Panc1 (cell line): ENCODE data around the gene NOL9. TPM values are rescaled to one million over a fixed set of nuclear protein-coding genes. Genes with fewer than 3 reads are reported as not detected.

Experiments
- ATAC-seq: fragments of 200-7000 bp; cut with Tn5 transposase; 2 replicates; pipeline ENCODE4 v1.9.1; 2020; ENCODE audit warnings: mild to moderate bottlenecking, moderate library complexity
- BruUV-seq: library from RNA; stranded (reverse); fragments of 400-500 nt; replicated peaks from 2 replicates; lab custom pipeline; 2021; lab: Mats Ljungman, UMichigan
- CTCF ChIA-PET: fragments of 300-600 bp; sonication (Branson Sonifier 250); formaldehyde crosslinking; loops from one replicate; lab custom pipeline; 2022; ENCODE audit warnings: antibody characterized with exemption; lab: Charles Lee
- POLR2A ChIA-PET: fragments of 300-600 bp; sonication (Branson Sonifier 250); formaldehyde crosslinking; loops from one replicate; lab custom pipeline; 2022; ENCODE audit warnings: antibody characterized with exemption; lab: Charles Lee
- DNase-seq: peaks from one replicate; pipeline ENCODE4 v3.0.0-alpha.2; 2010; ENCODE audit warnings: low read depth, low spot score
- H3K27ac ChIP-seq: 2 replicates; pipeline ENCODE4 v1.5.1; 2011; ENCODE audit warnings: mild to moderate bottlenecking, low read length, inconsistent platforms
- H3K27me3 ChIP-seq: fragments of 200-500 bp; sonication (Bioruptor generic); 2 replicates; pipeline ENCODE4 v1.6.0; 2014; ENCODE audit warnings: low read length, inconsistent platforms; ENCODE audit not compliant: control insufficient read depth, insufficient read depth
- H3K36me3 ChIP-seq: fragments of 200-500 bp; sonication (Bioruptor generic); 2 replicates; pipeline ENCODE4 v1.5.1; 2014; ENCODE audit warnings: inconsistent platforms, mild to moderate bottlenecking, low read length, moderate library complexity; ENCODE audit not compliant: control insufficient read depth, insufficient read depth
- H3K4me1 ChIP-seq: 2 replicates; pipeline ENCODE4 v1.5.1; 2011; ENCODE audit warnings: inconsistent platforms, mild to moderate bottlenecking, low read length, moderate library complexity; ENCODE audit not compliant: control insufficient read depth, insufficient read depth
- H3K4me3 ChIP-seq, 2 experiments: 2 replicates each; pipeline ENCODE4 v1.5.1; 2011 to 2012; ENCODE audit warnings: low read depth in 2 of 2, low read length in 2 of 2, mild to moderate bottlenecking in 2 of 2, inconsistent platforms in 1 of 2, moderate library complexity in 1 of 2
- H3K9me3 ChIP-seq: fragments of 200-500 bp; sonication (Bioruptor generic); 2 replicates; pipeline ENCODE4 v1.5.1; 2014; ENCODE audit warnings: low read depth, mild to moderate bottlenecking, inconsistent platforms, low read length, moderate library complexity; ENCODE audit not compliant: control insufficient read depth, insufficient read depth
- POLR2AphosphoS5 ChIP-seq: IDR thresholded peaks from 2 replicates; pipeline ENCODE4 v1.6.1; 2012; ENCODE audit warnings: mild to moderate bottlenecking, low read depth, low read length, moderate library complexity
- SIN3A ChIP-seq: IDR thresholded peaks from 2 replicates; pipeline ENCODE4 v1.6.1; 2012; ENCODE audit warnings: low read depth, mild to moderate bottlenecking, low read length, moderate library complexity, borderline replicate concordance; ENCODE audit not compliant: insufficient read depth
- TCF7L2 ChIP-seq: IDR thresholded peaks from 2 replicates; pipeline ENCODE4 v1.6.1; 2011; ENCODE audit warnings: mild to moderate bottlenecking, low read depth, low read length, inconsistent platforms
- in situ Hi-C: cut with HindIII; loops from 2 replicates; pipeline ENCODE4 v1.10.0; 2016; ENCODE audit warnings: low sequenced_read_pairs, low pct_unique_long_range_greater_than_20kb
- intact Hi-C: fragments of 100-400 bp; cut with micrococcal nuclease; formaldehyde crosslinking; loops from one replicate; pipeline ENCODE4 v1.10.0; 2022; ENCODE audit not compliant: unreplicated experiment
- total RNA-seq: library from RNA; stranded (reverse); gene quantifications from one replicate; pipeline ENCODE4 v1.2.1, GENCODE V29; 2021; ENCODE audit not compliant: unreplicated experiment
- TF ChIP-seq, protein P1 (sequence below): fragments of 450-650 bp; IDR thresholded peaks from 2 replicates; pipeline ENCODE4 v1.5.1; 2017; ENCODE audit warnings: mild to moderate bottlenecking
- TF ChIP-seq, protein P2 (sequence below), 2 experiments: IDR thresholded peaks; 2 replicates each; pipeline ENCODE4 v1.6.1; 2011 to 2012; ENCODE audit warnings: low read depth in 2 of 2, control low read depth in 1 of 2, low read length in 1 of 2, mild to moderate bottlenecking in 1 of 2, moderate library complexity in 1 of 2; ENCODE audit not compliant: insufficient read depth in 1 of 2

Gene NOL9
- total RNA-seq, 1 experiment from 2014 or later: 46.4 TPM

DNA sequence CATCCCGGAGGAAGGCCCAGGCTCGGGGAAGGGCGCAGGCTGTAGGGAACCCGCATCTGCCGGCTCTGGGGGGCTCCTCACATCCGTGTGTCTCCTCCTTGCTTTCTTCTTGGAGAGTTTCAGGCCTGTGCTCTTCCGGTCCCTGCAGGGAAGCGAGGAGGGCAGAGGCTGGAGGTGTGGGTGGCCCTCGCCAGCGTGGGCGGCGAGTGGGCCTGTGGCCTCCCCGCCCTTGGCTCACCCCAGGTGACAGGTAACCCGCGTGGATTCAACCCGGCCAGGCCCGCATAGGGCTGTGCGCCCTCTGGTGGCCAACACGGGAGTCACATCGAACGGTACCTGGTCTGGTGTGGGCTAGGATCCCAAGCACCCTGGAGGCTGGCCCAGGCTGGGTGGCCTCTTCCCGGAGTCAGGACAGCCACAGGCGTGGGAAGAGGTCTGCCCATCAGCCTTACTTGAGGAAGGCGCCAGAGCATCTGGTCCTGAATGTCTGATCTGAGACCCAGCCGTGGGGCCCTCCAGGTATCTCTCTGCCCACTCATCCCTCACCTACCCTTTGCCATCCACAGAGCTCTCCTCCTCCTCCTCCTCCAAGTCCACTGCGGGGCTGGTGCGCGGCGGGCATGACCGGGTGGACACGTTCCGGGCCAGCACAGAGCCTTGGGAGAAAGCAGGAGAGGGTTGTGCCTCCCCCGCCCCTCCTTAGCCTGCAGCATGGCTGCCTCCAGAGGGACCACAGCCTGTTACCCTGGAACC lies 78.8 kb downstream of the NOL9 start:
- ATAC-seq: peak; percentile 88
- CTCF ChIA-PET: interaction anchor here (0.7 to 1.0 kb wide), 2 partner anchors 12 to 49 kb away, joined by 3 to 4 read pairs; no protein-coding TSS in a partner anchor

DNA sequence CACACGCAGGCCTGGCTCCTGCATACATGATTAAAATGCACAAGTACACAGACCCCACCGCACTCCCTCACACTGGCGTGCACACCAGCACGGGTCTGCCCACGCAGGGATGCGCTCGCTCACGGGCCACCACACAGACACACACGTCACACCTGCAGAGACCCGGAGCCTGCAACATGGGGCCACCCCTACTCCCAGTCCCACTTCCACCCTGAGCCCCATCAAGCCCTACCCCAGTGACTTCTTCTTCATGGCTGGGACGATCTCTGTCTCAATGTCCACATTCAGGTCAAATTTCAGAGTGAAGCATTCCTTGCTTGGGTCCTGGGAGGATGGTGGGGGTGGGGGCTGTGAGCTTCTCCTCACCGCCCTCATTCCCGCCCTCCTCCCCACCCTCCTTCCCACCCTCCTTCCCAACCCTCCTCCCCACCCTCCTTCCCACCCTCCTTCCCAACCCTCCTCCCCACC lies 79.5 kb downstream of the NOL9 start:
- Histone ChIP-seq H3K36me3 (no peaks in the 10 kb centered on the region), H3K27ac (no peak overlapping the region), H3K4me3 (no peak overlapping the region), H3K9me3 (no peaks in the 10 kb centered on the region), H3K4me1 (no peaks in the 10 kb centered on the region), H3K27me3 (no peaks in the 10 kb centered on the region)
- intact Hi-C loops (loop anchor here (5.0 kb wide), 1 partner anchor 228 kb away; no protein-coding TSS in a partner anchor), in situ Hi-C loops (no loop called here)
- ChIA-PET CTCF (interaction anchor here (0.6 to 0.7 kb wide), 4 partner anchors 13 to 49 kb away, joined by 3 to 10 read pairs (median 4); no protein-coding TSS in a partner anchor), POLR2A (no interaction called here)
- no peak for ATAC-seq
- TF ChIP-seq, protein P1, sequence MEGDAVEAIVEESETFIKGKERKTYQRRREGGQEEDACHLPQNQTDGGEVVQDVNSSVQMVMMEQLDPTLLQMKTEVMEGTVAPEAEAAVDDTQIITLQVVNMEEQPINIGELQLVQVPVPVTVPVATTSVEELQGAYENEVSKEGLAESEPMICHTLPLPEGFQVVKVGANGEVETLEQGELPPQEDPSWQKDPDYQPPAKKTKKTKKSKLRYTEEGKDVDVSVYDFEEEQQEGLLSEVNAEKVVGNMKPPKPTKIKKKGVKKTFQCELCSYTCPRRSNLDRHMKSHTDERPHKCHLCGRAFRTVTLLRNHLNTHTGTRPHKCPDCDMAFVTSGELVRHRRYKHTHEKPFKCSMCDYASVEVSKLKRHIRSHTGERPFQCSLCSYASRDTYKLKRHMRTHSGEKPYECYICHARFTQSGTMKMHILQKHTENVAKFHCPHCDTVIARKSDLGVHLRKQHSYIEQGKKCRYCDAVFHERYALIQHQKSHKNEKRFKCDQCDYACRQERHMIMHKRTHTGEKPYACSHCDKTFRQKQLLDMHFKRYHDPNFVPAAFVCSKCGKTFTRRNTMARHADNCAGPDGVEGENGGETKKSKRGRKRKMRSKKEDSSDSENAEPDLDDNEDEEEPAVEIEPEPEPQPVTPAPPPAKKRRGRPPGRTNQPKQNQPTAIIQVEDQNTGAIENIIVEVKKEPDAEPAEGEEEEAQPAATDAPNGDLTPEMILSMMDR: no peak
- no peak for TF ChIP-seq POLR2AphosphoS5
- no peak for TF ChIP-seq TCF7L2
- TF ChIP-seq, protein P2, sequence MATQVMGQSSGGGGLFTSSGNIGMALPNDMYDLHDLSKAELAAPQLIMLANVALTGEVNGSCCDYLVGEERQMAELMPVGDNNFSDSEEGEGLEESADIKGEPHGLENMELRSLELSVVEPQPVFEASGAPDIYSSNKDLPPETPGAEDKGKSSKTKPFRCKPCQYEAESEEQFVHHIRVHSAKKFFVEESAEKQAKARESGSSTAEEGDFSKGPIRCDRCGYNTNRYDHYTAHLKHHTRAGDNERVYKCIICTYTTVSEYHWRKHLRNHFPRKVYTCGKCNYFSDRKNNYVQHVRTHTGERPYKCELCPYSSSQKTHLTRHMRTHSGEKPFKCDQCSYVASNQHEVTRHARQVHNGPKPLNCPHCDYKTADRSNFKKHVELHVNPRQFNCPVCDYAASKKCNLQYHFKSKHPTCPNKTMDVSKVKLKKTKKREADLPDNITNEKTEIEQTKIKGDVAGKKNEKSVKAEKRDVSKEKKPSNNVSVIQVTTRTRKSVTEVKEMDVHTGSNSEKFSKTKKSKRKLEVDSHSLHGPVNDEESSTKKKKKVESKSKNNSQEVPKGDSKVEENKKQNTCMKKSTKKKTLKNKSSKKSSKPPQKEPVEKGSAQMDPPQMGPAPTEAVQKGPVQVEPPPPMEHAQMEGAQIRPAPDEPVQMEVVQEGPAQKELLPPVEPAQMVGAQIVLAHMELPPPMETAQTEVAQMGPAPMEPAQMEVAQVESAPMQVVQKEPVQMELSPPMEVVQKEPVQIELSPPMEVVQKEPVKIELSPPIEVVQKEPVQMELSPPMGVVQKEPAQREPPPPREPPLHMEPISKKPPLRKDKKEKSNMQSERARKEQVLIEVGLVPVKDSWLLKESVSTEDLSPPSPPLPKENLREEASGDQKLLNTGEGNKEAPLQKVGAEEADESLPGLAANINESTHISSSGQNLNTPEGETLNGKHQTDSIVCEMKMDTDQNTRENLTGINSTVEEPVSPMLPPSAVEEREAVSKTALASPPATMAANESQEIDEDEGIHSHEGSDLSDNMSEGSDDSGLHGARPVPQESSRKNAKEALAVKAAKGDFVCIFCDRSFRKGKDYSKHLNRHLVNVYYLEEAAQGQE (IDR thresholded peaks at IDR 0.05; ENCODE audit: insufficient read depth in 1 of 2, low read depth in 2 of 2, low read length in 1 of 2): no peak
- TF ChIP-seq SIN3A: no peak
- BruUV-seq: no TSS peak
- no peak for DNase-seq

More for the DNA sequence above, 78.8 kb downstream of the NOL9 start:
- intact Hi-C loops (loop anchor here (5.0 kb wide), 1 partner anchor 228 kb away; no protein-coding TSS in a partner anchor), in situ Hi-C loops (no loop called here)
- Histone ChIP-seq H3K27ac (no peak overlapping the region), H3K27me3 (no peaks in the 10 kb centered on the region), H3K36me3 (no peaks in the 10 kb centered on the region), H3K9me3 (no peaks in the 10 kb centered on the region), H3K4me1 (no peaks in the 10 kb centered on the region), H3K4me3 (no peak overlapping the region)
- no TSS peak for BruUV-seq
- POLR2A ChIA-PET: no interaction called here
- DNase-seq: no peak
- TF ChIP-seq, protein P1: peak; percentile 99
- no peak for TF ChIP-seq POLR2AphosphoS5
